Thyroid gland (tissue), 4 donors: ENCODE results near the gene RCOR2.

Source experiments
- POLR2A ChIP-seq, 2 donors: fragments of 450-650 bp; IDR thresholded peaks; one replicate each; pipeline ENCODE4 v1.6.1; 2017; ENCODE audit warnings: antibody characterized with exemption in 2 of 2, mild to moderate bottlenecking in 2 of 2, moderate library complexity in 1 of 2
- TF ChIP-seq, protein P1 (sequence below), 6 experiments: fragments of 200-600 bp in 3 of 6; fragments of 450-650 bp in 3 of 6; sonication (generic) in 3 of 6; IDR thresholded peaks; one replicate each; pipeline ENCODE4 v1.5.1; 2016 to 2019; ENCODE audit warnings: antibody characterized with exemption in 6 of 6, mild to moderate bottlenecking in 2 of 6, inconsistent platforms in 1 of 6, moderate library complexity in 1 of 6

DNA sequence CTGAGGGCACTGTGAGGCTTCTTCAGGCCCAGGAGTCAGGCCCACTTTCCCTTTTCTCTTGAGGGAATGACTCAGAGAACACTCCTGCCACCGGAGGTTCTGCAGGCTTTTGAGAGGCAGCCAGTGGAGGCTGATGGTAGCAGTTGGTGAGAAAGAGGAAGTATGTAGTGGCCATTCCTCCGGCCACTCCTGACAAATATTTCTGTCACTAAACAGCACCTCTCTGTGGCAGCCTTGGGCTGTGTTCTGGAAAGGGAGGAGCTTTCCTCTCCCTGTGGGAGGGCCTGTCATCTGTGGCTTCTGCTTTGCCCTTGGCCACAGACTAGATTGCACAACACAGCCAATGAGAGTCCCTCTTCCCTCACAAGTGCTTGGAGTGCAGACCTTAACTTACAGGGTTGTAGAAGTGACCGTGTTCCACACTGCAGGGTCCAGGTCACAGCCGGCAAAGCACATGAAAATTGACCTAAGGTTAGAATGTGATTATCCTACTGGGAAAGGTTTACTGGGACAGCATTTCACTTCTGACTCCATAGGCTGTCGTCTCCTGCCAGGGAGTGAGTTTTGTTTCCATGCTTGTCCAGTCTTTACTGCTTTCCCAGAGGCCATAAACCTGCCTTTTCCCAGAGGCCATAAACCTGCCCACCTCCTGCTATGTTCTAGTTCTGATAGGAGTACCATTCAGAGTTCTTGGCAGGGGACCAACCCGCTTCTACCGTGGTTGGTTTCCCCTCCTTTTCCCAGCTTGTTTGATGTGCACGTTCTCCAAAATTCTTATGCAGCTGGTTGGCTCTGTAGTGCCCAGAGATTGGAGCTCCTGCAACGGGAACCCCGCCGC lies 44.8 kb downstream of the RCOR2 start:
- peak in 1 of 2 donors; percentile 68 for TF ChIP-seq POLR2A (IDR thresholded peaks at IDR 0.05)
- TF ChIP-seq, protein P1, sequence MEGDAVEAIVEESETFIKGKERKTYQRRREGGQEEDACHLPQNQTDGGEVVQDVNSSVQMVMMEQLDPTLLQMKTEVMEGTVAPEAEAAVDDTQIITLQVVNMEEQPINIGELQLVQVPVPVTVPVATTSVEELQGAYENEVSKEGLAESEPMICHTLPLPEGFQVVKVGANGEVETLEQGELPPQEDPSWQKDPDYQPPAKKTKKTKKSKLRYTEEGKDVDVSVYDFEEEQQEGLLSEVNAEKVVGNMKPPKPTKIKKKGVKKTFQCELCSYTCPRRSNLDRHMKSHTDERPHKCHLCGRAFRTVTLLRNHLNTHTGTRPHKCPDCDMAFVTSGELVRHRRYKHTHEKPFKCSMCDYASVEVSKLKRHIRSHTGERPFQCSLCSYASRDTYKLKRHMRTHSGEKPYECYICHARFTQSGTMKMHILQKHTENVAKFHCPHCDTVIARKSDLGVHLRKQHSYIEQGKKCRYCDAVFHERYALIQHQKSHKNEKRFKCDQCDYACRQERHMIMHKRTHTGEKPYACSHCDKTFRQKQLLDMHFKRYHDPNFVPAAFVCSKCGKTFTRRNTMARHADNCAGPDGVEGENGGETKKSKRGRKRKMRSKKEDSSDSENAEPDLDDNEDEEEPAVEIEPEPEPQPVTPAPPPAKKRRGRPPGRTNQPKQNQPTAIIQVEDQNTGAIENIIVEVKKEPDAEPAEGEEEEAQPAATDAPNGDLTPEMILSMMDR (IDR thresholded peaks at IDR 0.05), result peak in 5 of 6 experiments; percentile 17 to 77 (median 74)
